GM18511 (cell line): ENCODE data around the gene AVP.
"Not testable (repeated sequence)": the region's sequence is repeated elsewhere in the genome, so short reads cannot be mapped to it uniquely, and the experiment has no call there.

Source experiments
- ATAC-seq: cut with Tn5 transposase; IDR thresholded peaks from one replicate; pipeline ENCODE4 v1.9.1; 2021; ENCODE audit warnings: mild to moderate bottlenecking, moderate library complexity; ENCODE audit not compliant: unreplicated experiment

AVP gene

GRCh38 chr20:3084283-3084985, at the start of gene AVP:
TSS of gene AVP (minus strand) at chr20:3084724. CDS start at chr20:3084674, 50 bp downstream.
- ATAC-seq, result no peak

GRCh38 chr20:3134151-3134550, 49.6 kb upstream of the AVP start:
- ATAC-seq, result no peak

GRCh38 chr20:3133155-3133554, 48.6 kb upstream of the AVP start:
- ATAC-seq, result no peak

- ATAC-seq, result no peak
Measured at GRCh38 chr20:3130051-3130600, 45.6 kb upstream of the AVP start.

GRCh38 chr20:3129094-3129493, 44.6 kb upstream of the AVP start:
- ATAC-seq, result no peak

- ATAC-seq, result no peak
Measured at GRCh38 chr20:3128275-3128984, 43.9 kb upstream of the AVP start.

GRCh38 chr20:3126527-3126859, 42.0 kb upstream of the AVP start:
- ATAC-seq, result no peak

- not testable (repeated sequence) for ATAC-seq
Measured at GRCh38 chr20:3125776-3126526, 41.4 kb upstream of the AVP start.

- not testable (repeated sequence) for ATAC-seq
Measured at GRCh38 chr20:3124773-3125560, 40.4 kb upstream of the AVP start.

GRCh38 chr20:3124163-3124562, 39.6 kb upstream of the AVP start:
- ATAC-seq, result not testable (repeated sequence)

- ATAC-seq, result no peak
Measured at GRCh38 chr20:3123542-3123941, 39.0 kb upstream of the AVP start.

- ATAC-seq, result no peak
Measured at GRCh38 chr20:3121955-3122610, 37.6 kb upstream of the AVP start.

GRCh38 chr20:3121271-3121911, 36.9 kb upstream of the AVP start:
- ATAC-seq, result no peak

GRCh38 chr20:3119044-3119443, 34.5 kb upstream of the AVP start:
- ATAC-seq, result no peak

GRCh38 chr20:3117839-3118379, 33.4 kb upstream of the AVP start:
- not testable (repeated sequence) for ATAC-seq

GRCh38 chr20:3116341-3116740, 31.8 kb upstream of the AVP start:
- no peak for ATAC-seq

- ATAC-seq, result no peak
Measured at GRCh38 chr20:3115190-3116107, 30.9 kb upstream of the AVP start.

GRCh38 chr20:3111995-3112394, 27.5 kb upstream of the AVP start:
- no peak for ATAC-seq
